ENCODE results near the gene C2CD4D.

GRCh38 chr1:151853411-151853943 is 13.9 kb upstream of the C2CD4D start, which contains the start of gene THEM5:
- TF ChIP-seq, protein P1, sequence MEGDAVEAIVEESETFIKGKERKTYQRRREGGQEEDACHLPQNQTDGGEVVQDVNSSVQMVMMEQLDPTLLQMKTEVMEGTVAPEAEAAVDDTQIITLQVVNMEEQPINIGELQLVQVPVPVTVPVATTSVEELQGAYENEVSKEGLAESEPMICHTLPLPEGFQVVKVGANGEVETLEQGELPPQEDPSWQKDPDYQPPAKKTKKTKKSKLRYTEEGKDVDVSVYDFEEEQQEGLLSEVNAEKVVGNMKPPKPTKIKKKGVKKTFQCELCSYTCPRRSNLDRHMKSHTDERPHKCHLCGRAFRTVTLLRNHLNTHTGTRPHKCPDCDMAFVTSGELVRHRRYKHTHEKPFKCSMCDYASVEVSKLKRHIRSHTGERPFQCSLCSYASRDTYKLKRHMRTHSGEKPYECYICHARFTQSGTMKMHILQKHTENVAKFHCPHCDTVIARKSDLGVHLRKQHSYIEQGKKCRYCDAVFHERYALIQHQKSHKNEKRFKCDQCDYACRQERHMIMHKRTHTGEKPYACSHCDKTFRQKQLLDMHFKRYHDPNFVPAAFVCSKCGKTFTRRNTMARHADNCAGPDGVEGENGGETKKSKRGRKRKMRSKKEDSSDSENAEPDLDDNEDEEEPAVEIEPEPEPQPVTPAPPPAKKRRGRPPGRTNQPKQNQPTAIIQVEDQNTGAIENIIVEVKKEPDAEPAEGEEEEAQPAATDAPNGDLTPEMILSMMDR (IDR thresholded peaks at IDR 0.05; ENCODE audit: poor library complexity, severe bottlenecking), result no peak
- TF ChIP-seq RAD21 (conservative IDR thresholded peaks at IDR 0.05) (no peak), TAF1 (IDR thresholded peaks at IDR 0.05; ENCODE audit: low read depth) (no peak)
